Left lung (tissue), 10 donors: ENCODE results near the gene RASSF6. TPM values are rescaled to one million over a fixed set of nuclear protein-coding genes. Genes with fewer than 3 reads are reported as not detected.

Source experiments
- ATAC-seq: fragments of 200-7000 bp; cut with Tn5 transposase; one replicate; pipeline ENCODE4 v1.9.1; 2020; ENCODE audit warnings: moderate library complexity
- DNase-seq, 4 donors: peaks; one replicate each; pipeline ENCODE4 v3.0.0-alpha.2; 2013 to 2020
- H3K27ac ChIP-seq, 2 donors: fragments of 200-600 bp; sonication (generic) in 1 of 2; one replicate each; pipeline versions ENCODE4 v1.5.0 to v1.8.0; 2020 to 2021
- H3K27me3 ChIP-seq, 2 donors: fragments of 200-600 bp; sonication (generic) in 1 of 2; one replicate each; pipeline versions ENCODE4 v1.5.0 to v1.8.0; 2020 to 2021
- H3K36me3 ChIP-seq, 2 donors: fragments of 200-600 bp; sonication (generic) in 1 of 2; one replicate each; pipeline versions ENCODE4 v1.5.0 to v1.8.0; 2020 to 2021
- H3K4me1 ChIP-seq, 2 donors: fragments of 200-600 bp; one replicate each; pipeline ENCODE4 v1.8.0; 2021
- H3K4me3 ChIP-seq, 2 donors: fragments of 200-600 bp; sonication (generic) in 1 of 2; one replicate each; pipeline versions ENCODE4 v1.5.0 to v1.8.0; 2020 to 2021; ENCODE audit warnings: mild to moderate bottlenecking in 1 of 2
- H3K9me3 ChIP-seq, 2 donors: fragments of 200-600 bp; sonication (generic) in 1 of 2; one replicate each; pipeline versions ENCODE4 v1.5.0 to v1.8.0; 2020 to 2021
- CTCF ChIP-seq, 2 donors: fragments of 200-600 bp; sonication (generic) in 1 of 2; IDR thresholded peaks; one replicate each; pipeline versions ENCODE4 v1.5.0 to v1.8.0; 2021; ENCODE audit warnings: antibody characterized with exemption in 2 of 2
- intact Hi-C, 2 donors: fragments of 100-400 bp; cut with DNase I; formaldehyde crosslinking; loops; one replicate each; pipeline versions ENCODE4 v1.11.2 to v1.14.2; 2022
- polyA plus RNA-seq, 6 donors: library from polyadenylated mRNA; unstranded; fragments of 120-200 nt; gene quantifications; one replicate each; pipeline ENCODE4 v1.2.1, GENCODE V29; 2013; ENCODE audit not compliant: insufficient read length in 6 of 6
- total RNA-seq, 2 donors: library from RNA; stranded (reverse); fragmentation: NEBNext Ultra II Directional; extraction: Animal tissue kit (Norgen Biotek cat#: 25700); gene quantifications; one replicate each; pipeline ENCODE4 v1.2.1, GENCODE V29; 2021
- donor health status: DM: no; HTN: yes; CAD: no.
- donor health status: DM: no; HTN: no; CAD: no.

Gene RASSF6
- total and polyA plus RNA-seq, 8 donors = 1.3 to 3.3 (median 2.2) TPM

GRCh38 chr4:73606465-73606974 is 13.7 kb downstream of the RASSF6 start:
- no peak for TF ChIP-seq CTCF (IDR thresholded peaks at IDR 0.05)
- Histone ChIP-seq H3K27me3 (no peaks in the 10 kb centered on the region), H3K4me1 (no peaks in the 10 kb centered on the region), H3K9me3 (no peaks in the 10 kb centered on the region), H3K4me3 (no peak overlapping the region), H3K36me3 (no peaks in the 10 kb centered on the region), H3K27ac (no peak overlapping the region)
- no peak for ATAC-seq
- intact Hi-C loops = no loop called here
- DNase-seq = no peak

- Histone ChIP-seq H3K4me1 (no peaks in the 10 kb centered on the region), H3K27ac (no peak overlapping the region), H3K9me3 (no peaks in the 10 kb centered on the region), H3K27me3 (no peaks in the 10 kb centered on the region), H3K36me3 (no peaks in the 10 kb centered on the region), H3K4me3 (no peak overlapping the region)
- no peak for TF ChIP-seq CTCF (IDR thresholded peaks at IDR 0.05)
- intact Hi-C loops = no loop called here
- no peak for ATAC-seq
- peak in 1 of 4 donors; percentile 47 for DNase-seq
Measured at GRCh38 chr4:73603854-73604584, 16.2 kb downstream of the RASSF6 start.

- Histone ChIP-seq H3K27ac (no peak overlapping the region), H3K36me3 (no peaks in the 10 kb centered on the region), H3K9me3 (no peaks in the 10 kb centered on the region), H3K4me1 (no peaks in the 10 kb centered on the region), H3K27me3 (no peaks in the 10 kb centered on the region), H3K4me3 (no peak overlapping the region)
- intact Hi-C loops = no loop called here
- ATAC-seq (peak; percentile 19), DNase-seq (no peak)
- no peak for TF ChIP-seq CTCF (IDR thresholded peaks at IDR 0.05)
Measured at GRCh38 chr4:73603271-73603710, 16.9 kb downstream of the RASSF6 start.

GRCh38 chr4:73600954-73601353 is 19.3 kb downstream of the RASSF6 start:
- no peaks in the 10 kb centered on the region for H3K4me1 ChIP-seq
- H3K27me3 ChIP-seq = no peaks in the 10 kb centered on the region
- H3K9me3 ChIP-seq = peaks cover 0 to 3% of the 10 kb centered on the region in 2 donors
- intact Hi-C loops = no loop called here
- DNase-seq (no peak), ATAC-seq (peak; percentile 50)
- TF ChIP-seq CTCF (IDR thresholded peaks at IDR 0.05) = no peak
- no peaks in the 10 kb centered on the region for H3K36me3 ChIP-seq
- no peak overlapping the region for H3K4me3 ChIP-seq
- no peak overlapping the region for H3K27ac ChIP-seq

- no peaks in the 10 kb centered on the region for H3K4me1 ChIP-seq
- H3K36me3 ChIP-seq = no peaks in the 10 kb centered on the region
- no peak for TF ChIP-seq CTCF (IDR thresholded peaks at IDR 0.05)
- no peaks in the 10 kb centered on the region for H3K27me3 ChIP-seq
- peaks cover 0 to 3% of the 10 kb centered on the region in 2 donors for H3K9me3 ChIP-seq
- H3K4me3 ChIP-seq = no peak overlapping the region
- H3K27ac ChIP-seq = no peak overlapping the region
- ATAC-seq (no peak), DNase-seq (no peak)
- intact Hi-C loops = loop anchor here in 1 of 2 donors (10.0 kb wide), 1 partner anchor 56 kb away; no protein-coding TSS in a partner anchor
Measured at GRCh38 chr4:73599182-73599581, 21.1 kb downstream of the RASSF6 start.
